GM21423 (cell line): ENCODE data around the gene CKMT1B.
"Not testable (repeated sequence)": the region's sequence is repeated elsewhere in the genome, so short reads cannot be mapped to it uniquely, and the experiment has no call there.

Experiments
- ATAC-seq: cut with Tn5 transposase; IDR thresholded peaks from one replicate; pipeline ENCODE4 v1.9.1; 2021; ENCODE audit warnings: mild to moderate bottlenecking, moderate library complexity; ENCODE audit not compliant: unreplicated experiment

Gene CKMT1B

DNA sequence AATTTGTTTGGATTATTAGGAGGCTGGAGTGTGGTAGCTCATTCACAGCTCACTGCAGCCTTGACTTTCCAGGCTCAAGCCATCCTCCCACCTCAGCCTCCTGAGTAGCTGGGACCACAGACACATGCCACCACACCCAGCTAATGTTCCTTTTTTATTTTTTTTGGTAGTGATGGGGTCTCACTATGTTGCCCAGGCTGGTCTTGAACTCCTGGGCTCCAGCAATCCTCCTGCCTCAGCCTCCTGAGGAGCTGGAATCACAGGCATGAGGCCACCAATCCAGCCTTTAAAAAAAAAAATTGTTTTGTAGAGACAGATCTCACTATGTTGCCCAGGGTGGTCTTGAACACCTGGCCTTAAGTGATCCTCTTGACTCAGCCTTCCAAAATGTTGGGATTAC is 33.1 kb downstream of the CKMT1B start:
- ATAC-seq: not testable (repeated sequence)

GRCh38 chr15:43638464-43639204 is 44.8 kb downstream of the CKMT1B start:
- peak; percentile 72 for ATAC-seq
